MCF 10A (cell line): Measurements from ENCODE around the gene FURIN. TPM values are rescaled to one million over a fixed set of nuclear protein-coding genes. Genes with fewer than 3 reads are reported as not detected.
A peak's percentile ranks its signal among the peaks of the same experiment; 100 is the strongest.

Experiments used
- BruUV-seq: library from RNA; stranded (reverse); fragments of 400-500 nt; replicated peaks from 2 replicates; lab custom pipeline; 2021; lab: Mats Ljungman, UMichigan
- CTCF ChIA-PET: fragments of 300-600 bp; sonication (Branson Sonifier 250); formaldehyde crosslinking; extraction: SDS; loops from one replicate; lab custom pipeline; 2021; ENCODE audit warnings: antibody characterized with exemption, inconsistent platforms; lab: Yijun Ruan, JAX
- POLR2A ChIA-PET: fragments of 300-600, 350-650 bp; sonication (Branson Sonifier 250); formaldehyde crosslinking; extraction: SDS; loops from one replicate; lab custom pipeline; 2020; ENCODE audit warnings: antibody characterized with exemption, inconsistent platforms; lab: Yijun Ruan, JAX
- DNase-seq: peaks from one replicate; pipeline ENCODE4 v3.0.0-alpha.2; 2018; ENCODE audit not compliant: unreplicated experiment
- H3K27ac Mint-ChIP-seq: one replicate; pipeline ENCODE4 v1.8.0; 2022; ENCODE audit warnings: mild to moderate bottlenecking, low read depth, mixed read lengths; ENCODE audit not compliant: unreplicated experiment
- H3K27me3 Mint-ChIP-seq: one replicate; pipeline ENCODE4 v1.8.0; 2022; ENCODE audit warnings: mixed read lengths; ENCODE audit not compliant: insufficient read depth, unreplicated experiment
- H3K36me3 Mint-ChIP-seq: one replicate; pipeline ENCODE4 v1.8.0; 2022; ENCODE audit warnings: mild to moderate bottlenecking, moderate library complexity, mixed read lengths; ENCODE audit not compliant: insufficient read depth, unreplicated experiment
- H3K4me1 Mint-ChIP-seq: one replicate; pipeline ENCODE4 v1.8.0; 2022; ENCODE audit warnings: mixed read lengths; ENCODE audit not compliant: insufficient read depth, unreplicated experiment
- H3K4me3 Mint-ChIP-seq: one replicate; pipeline ENCODE4 v1.8.0; 2022; ENCODE audit warnings: mild to moderate bottlenecking, moderate library complexity, mixed read lengths; ENCODE audit not compliant: unreplicated experiment
- H3K9me3 Mint-ChIP-seq: one replicate; pipeline ENCODE4 v1.8.0; 2022; ENCODE audit warnings: mixed read lengths; ENCODE audit not compliant: unreplicated experiment
- CTCF ChIP-seq: fragments of 200-600 bp; IDR thresholded peaks from one replicate; pipeline ENCODE4 v1.8.0; 2022; ENCODE audit warnings: antibody characterized with exemption, mild to moderate bottlenecking; ENCODE audit not compliant: unreplicated experiment
- intact Hi-C: fragments of 100-400 bp; cut with micrococcal nuclease; formaldehyde crosslinking; loops from 2 replicates; pipeline ENCODE4 v1.14.1; 2022
- total RNA-seq: library from RNA; stranded (reverse); gene quantifications from 2 replicates; pipeline ENCODE4 v1.2.3, GENCODE V29; 2022

The FURIN gene
- total RNA-seq, 1 experiment from 2014 or later, result 48.8 TPM

DNA sequence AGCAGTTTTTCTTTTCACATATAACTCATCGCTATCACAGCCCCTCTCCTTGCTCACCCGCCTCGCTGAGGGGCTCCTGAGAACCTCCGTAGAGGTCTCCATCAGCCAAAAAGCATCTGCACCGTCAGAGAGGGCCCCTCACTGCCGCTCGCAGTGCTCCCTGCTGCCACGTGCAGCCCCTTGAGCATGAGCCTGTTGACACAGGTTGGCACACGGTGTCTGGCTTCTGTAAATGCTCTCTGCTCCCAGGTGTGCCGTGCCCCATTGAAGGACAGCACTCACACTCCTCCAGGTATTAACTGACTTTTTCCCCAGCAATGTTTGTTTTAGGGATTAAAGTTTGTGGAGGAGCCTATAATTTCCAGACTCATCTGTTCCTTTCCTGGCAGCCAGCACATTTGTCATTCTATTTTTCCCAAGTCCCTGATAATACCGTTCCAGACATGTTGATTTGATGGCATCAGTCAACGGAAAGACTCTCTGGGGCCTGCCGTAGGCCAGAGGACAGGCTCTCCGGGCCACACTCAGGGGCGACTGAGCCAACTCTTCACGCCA lies 2.1 kb upstream of the FURIN start:
- no peak for DNase-seq
- Mint-ChIP-seq H3K27ac (no peak overlapping the region), H3K4me1 (peaks cover 52% of the 10 kb centered on the region), H3K9me3 (no peaks in the 10 kb centered on the region), H3K27me3 (no peaks in the 10 kb centered on the region), H3K4me3 (no peak overlapping the region), H3K36me3 (peaks cover 6% of the 10 kb centered on the region)
- no TSS peak for BruUV-seq
- TF ChIP-seq CTCF, result no peak
- CTCF ChIA-PET, result interaction anchor here (0.5 to 1.0 kb wide), 3 partner anchors 20 to 701 kb away, joined by 3 to 4 read pairs (median 3); no protein-coding TSS in a partner anchor
- intact Hi-C loops, result no loop called here
- POLR2A ChIA-PET, result no interaction called here

DNA sequence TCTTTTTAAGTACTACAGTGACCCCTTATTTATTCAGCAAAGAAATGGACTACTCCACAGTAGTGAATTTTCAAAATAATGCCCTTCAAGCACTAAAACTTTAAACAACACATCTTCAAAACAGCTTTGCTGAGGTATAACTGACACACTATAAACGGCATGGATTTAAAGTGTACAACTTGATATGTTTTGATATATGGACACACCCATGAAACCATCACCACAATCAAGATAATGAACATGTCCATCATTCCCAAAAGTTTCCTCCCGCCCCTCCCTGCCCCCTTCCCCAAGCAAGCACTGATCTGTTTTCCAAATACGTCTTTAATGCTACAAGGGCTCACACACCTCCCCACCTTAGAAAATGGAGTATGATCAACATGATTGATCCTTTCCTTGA lies 1.6 kb upstream of the FURIN start:
- POLR2A ChIA-PET, result interaction anchor here (1.8 kb wide), 1 partner anchor 150 kb away, joined by 5 read pairs; the partner anchor contains the start of gene BLM
- CTCF ChIA-PET, result interaction anchor here (0.6 kb wide), 1 partner anchor 219 kb away, joined by 3 read pairs; no protein-coding TSS in a partner anchor
- BruUV-seq, result no TSS peak

GRCh38 chr15:90869140-90869541 lies 753 bp downstream of the FURIN start:
- POLR2A ChIA-PET, result no interaction called here
- Mint-ChIP-seq H3K36me3 (peaks cover 6% of the 10 kb centered on the region), H3K9me3 (no peaks in the 10 kb centered on the region), H3K27ac (peak overlapping the region; percentile 89), H3K4me3 (peak overlapping the region; percentile 76), H3K27me3 (no peaks in the 10 kb centered on the region), H3K4me1 (peaks cover 40% of the 10 kb centered on the region)
- TF ChIP-seq CTCF, result no peak
- intact Hi-C loops, result no loop called here
- DNase-seq, result no peak
- CTCF ChIA-PET, result no interaction called here
- no TSS peak for BruUV-seq

More for the DNA sequence above, 1.6 kb upstream of the FURIN start:
- H3K9me3 Mint-ChIP-seq, result no peaks in the 10 kb centered on the region
- H3K4me3 Mint-ChIP-seq, result no peak overlapping the region
- intact Hi-C loops, result no loop called here
- no peak for DNase-seq
- H3K27ac Mint-ChIP-seq, result no peak overlapping the region
- TF ChIP-seq CTCF, result no peak
- H3K27me3 Mint-ChIP-seq, result no peaks in the 10 kb centered on the region
- H3K36me3 Mint-ChIP-seq, result peaks cover 6% of the 10 kb centered on the region
- peaks cover 52% of the 10 kb centered on the region for H3K4me1 Mint-ChIP-seq

DNA sequence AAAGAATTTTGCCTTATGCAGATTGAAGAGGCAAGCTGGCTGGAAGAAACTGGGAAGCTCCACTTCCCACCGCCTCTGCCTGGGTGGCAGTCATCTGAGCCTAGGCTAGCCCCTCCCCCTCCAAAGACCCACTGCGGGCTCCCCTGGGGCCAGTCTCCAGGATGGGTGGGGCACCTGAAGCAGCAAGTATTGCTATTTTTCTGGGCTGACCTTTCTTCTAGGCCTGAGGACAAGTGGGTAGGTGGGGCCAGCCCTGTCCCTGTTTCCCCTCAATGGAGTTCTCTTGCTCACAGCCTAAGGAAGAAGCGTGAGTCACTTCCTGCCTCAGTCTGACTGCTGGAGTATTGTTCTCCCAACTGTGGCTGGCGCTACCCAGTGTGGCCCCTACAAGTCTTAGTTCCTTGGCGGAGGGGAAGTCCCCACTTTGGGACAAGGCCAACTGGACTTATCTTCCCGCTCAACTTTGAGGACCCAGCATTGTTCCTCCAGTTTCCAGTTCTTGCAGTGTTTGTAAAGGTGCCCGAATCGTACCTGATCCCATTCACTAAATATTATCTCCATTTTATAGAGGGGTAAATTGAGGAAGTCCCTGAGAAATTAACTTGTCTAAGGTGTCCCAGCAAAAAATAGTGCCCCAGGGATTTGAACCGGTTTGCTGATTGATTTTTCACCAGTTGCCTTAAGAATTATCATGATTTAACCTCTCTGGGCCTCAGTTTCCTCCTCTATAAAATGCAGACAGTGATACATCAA lies 1.4 kb downstream of the FURIN start:
- POLR2A ChIA-PET, result interaction anchor here (0.6 to 2.6 kb wide), 9 partner anchors 12 to 603 kb away, joined by 3 to 29 read pairs (median 3); partner anchors contain the start of genes BLM, HDDC3 and MAN2A2
- peak overlapping the region; percentile 76 for H3K4me3 Mint-ChIP-seq
- DNase-seq, result peak; percentile 95
- no peaks in the 10 kb centered on the region for H3K9me3 Mint-ChIP-seq
- no peak for TF ChIP-seq CTCF
- H3K27ac Mint-ChIP-seq, result peak overlapping the region; percentile 89
- peaks cover 8% of the 10 kb centered on the region for H3K36me3 Mint-ChIP-seq
- peaks cover 40% of the 10 kb centered on the region for H3K4me1 Mint-ChIP-seq
- CTCF ChIA-PET, result interaction anchor here (0.6 kb wide), 2 partner anchors 201 to 566 kb away, joined by 3 read pairs; no protein-coding TSS in a partner anchor
- no TSS peak for BruUV-seq
- intact Hi-C loops, result loop anchor here (2.0 to 5.0 kb wide), 2 partner anchors 153 to 222 kb away; partner anchors contain the start of gene BLM
- no peaks in the 10 kb centered on the region for H3K27me3 Mint-ChIP-seq
